Activated CD4-positive, alpha-beta T cell treated with anti-CD3 and anti-CD28 coated beads, Interleukin-2, amount 50 U/mL, for 48 hours (primary cell): ENCODE measurements around the gene PRKD1.

Experiments used
- DNase-seq, 2 experiments: peaks; one replicate each; pipeline ENCODE4 v3.0.0-alpha.2; 2020

The PRKD1 gene

GRCh38 chr14:29664515-29664914, 263.1 kb downstream of the PRKD1 start:
- DNase-seq, result no peak

- DNase-seq, result no peak
Observed at GRCh38 chr14:29663281-29663801, 264.3 kb downstream of the PRKD1 start.

GRCh38 chr14:29654901-29655550, 272.6 kb downstream of the PRKD1 start:
- no peak for DNase-seq

GRCh38 chr14:29653303-29653702, 274.3 kb downstream of the PRKD1 start:
- DNase-seq, result no peak

GRCh38 chr14:29652571-29652970, 275.1 kb downstream of the PRKD1 start:
- DNase-seq, result no peak

- DNase-seq, result no peak
Observed at GRCh38 chr14:29650554-29651269, 276.9 kb downstream of the PRKD1 start.

- no peak for DNase-seq
Observed at GRCh38 chr14:29649170-29649569, 278.5 kb downstream of the PRKD1 start.

GRCh38 chr14:29648045-29648444, 279.6 kb downstream of the PRKD1 start:
- DNase-seq, result no peak

- no peak for DNase-seq
Observed at GRCh38 chr14:29645117-29645516, 282.5 kb downstream of the PRKD1 start.

- DNase-seq, result no peak
Observed at GRCh38 chr14:29643433-29644211, 284.0 kb downstream of the PRKD1 start.

- DNase-seq, result no peak
Observed at GRCh38 chr14:29637411-29637810, 290.2 kb downstream of the PRKD1 start.

GRCh38 chr14:29636870-29637269, 290.8 kb downstream of the PRKD1 start:
- no peak for DNase-seq

GRCh38 chr14:29630566-29631160, 297.0 kb downstream of the PRKD1 start:
- no peak for DNase-seq

- DNase-seq, result no peak
Observed at GRCh38 chr14:29629839-29630238, 297.8 kb downstream of the PRKD1 start.

- DNase-seq, result no peak
Observed at GRCh38 chr14:29627137-29627536, 300.5 kb downstream of the PRKD1 start.

GRCh38 chr14:29618323-29619067, 309.2 kb downstream of the PRKD1 start:
- no peak for DNase-seq

GRCh38 chr14:29616922-29617321, 310.7 kb downstream of the PRKD1 start:
- no peak for DNase-seq

GRCh38 chr14:29608861-29609260, 318.8 kb downstream of the PRKD1 start:
- no peak for DNase-seq

GRCh38 chr14:29607169-29607568, 320.5 kb downstream of the PRKD1 start:
- no peak for DNase-seq

- DNase-seq, result no peak
Observed at GRCh38 chr14:29603696-29604095, 324.0 kb downstream of the PRKD1 start.

GRCh38 chr14:29601616-29602015, 326.0 kb downstream of the PRKD1 start:
- DNase-seq, result no peak

GRCh38 chr14:29587761-29588470, 339.7 kb downstream of the PRKD1 start:
- no peak for DNase-seq
